ENCODE data around the gene SLC25A42. TPM values are rescaled to one million over a fixed set of nuclear protein-coding genes. Genes with fewer than 3 reads are reported as not detected.

SLC25A42 gene
- total and polyA plus RNA-seq, 2 of the 13 experiments (the other 11 are each of a cell fraction or from before 2014, with no cell fraction given): 12.8 to 18.3 TPM

DNA sequence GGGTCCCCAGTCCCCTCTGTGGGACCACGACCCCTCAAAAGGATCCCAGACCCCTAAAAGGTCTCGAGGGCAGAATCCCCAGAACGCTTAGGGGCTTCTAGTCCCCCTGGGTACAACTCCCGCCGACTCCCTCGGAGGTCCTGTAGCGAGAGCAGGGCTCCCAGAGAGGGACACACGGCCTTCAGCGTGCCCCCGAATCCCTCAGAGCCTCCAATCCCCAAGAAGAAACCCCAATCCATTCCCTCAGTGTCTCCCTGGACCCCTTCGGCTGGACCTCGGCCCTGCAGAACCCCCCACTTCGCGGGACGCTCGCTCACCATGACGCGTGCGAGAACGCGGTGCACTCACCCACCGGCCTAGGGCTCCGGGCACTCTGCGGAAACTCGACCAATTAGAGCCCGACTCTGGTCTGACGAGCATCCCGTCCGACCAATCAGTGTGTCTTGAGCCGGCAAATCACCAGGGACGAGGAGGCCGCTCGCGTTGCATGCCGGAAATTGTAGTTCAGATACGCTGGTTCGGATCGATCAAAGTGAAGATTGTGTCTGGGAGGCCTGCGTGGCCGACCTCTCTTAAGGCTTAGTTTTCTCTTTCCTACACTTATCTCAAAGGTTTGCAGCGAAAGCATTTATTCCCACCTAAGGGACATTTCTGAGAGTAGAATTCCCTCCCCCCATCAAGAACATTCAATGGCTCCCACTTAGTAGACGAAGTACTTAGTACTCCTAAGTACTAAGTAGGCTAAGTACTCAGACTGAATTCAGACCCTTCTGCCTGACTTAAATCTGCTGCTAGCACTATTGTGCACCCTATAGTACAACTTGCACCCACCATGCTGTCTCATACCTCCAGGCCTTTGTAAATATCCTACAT lies 74.6 kb downstream of the SLC25A42 start, which contains the start of gene TMEM161A (continued):
- TF ChIP-seq ZNF136 (CRISPR knock-in tag; IDR thresholded peaks at IDR 0.05; ENCODE audit: low read depth) (no peak), BCL6 (CRISPR knock-in tag; IDR thresholded peaks at IDR 0.05) (no peak), ZNF33A (CRISPR knock-in tag; IDR thresholded peaks at IDR 0.05; ENCODE audit: borderline replicate concordance) (no peak), RBAK (CRISPR knock-in tag; IDR thresholded peaks at IDR 0.05) (no peak), NR2F1 (CRISPR knock-in tag; IDR thresholded peaks at IDR 0.05) (no peak), SUZ12 (IDR thresholded peaks at IDR 0.05; ENCODE audit: low read depth, low read length) (peak; percentile 70), KDM5A (IDR thresholded peaks at IDR 0.05; ENCODE audit: borderline replicate concordance, low read length) (peak; percentile 32; the same call in 1 of the 2 replicates), ZNF17 (CRISPR knock-in tag; IDR thresholded peaks at IDR 0.05) (no peak), ZFP36L2 (CRISPR knock-in tag; IDR thresholded peaks at IDR 0.05) (no peak), ZNF24 (IDR thresholded peaks at IDR 0.05) (no peak), ZNF703 (CRISPR knock-in tag; IDR thresholded peaks at IDR 0.05; ENCODE audit: borderline replicate concordance) (no peak), NR0B2 (CRISPR knock-in tag; IDR thresholded peaks at IDR 0.05) (no peak), ZNF484 (CRISPR knock-in tag; IDR thresholded peaks at IDR 0.05; ENCODE audit: borderline replicate concordance, low read depth) (no peak), SMARCE1 (IDR thresholded peaks at IDR 0.05; ENCODE audit: borderline replicate concordance) (no peak), ZNF781 (CRISPR knock-in tag; IDR thresholded peaks at IDR 0.05; ENCODE audit: borderline replicate concordance, not compliant biosample characterization) (peak; percentile 73), PAXIP1 (CRISPR knock-in tag; conservative IDR thresholded peaks at IDR 0.05) (no peak; the same call in 1 of the 2 replicates), TFE3 (CRISPR knock-in tag; IDR thresholded peaks at IDR 0.05) (no peak), NFIC (IDR thresholded peaks at IDR 0.05; ENCODE audit: low read length) (no peak)
- TF ChIP-seq, protein P1, sequence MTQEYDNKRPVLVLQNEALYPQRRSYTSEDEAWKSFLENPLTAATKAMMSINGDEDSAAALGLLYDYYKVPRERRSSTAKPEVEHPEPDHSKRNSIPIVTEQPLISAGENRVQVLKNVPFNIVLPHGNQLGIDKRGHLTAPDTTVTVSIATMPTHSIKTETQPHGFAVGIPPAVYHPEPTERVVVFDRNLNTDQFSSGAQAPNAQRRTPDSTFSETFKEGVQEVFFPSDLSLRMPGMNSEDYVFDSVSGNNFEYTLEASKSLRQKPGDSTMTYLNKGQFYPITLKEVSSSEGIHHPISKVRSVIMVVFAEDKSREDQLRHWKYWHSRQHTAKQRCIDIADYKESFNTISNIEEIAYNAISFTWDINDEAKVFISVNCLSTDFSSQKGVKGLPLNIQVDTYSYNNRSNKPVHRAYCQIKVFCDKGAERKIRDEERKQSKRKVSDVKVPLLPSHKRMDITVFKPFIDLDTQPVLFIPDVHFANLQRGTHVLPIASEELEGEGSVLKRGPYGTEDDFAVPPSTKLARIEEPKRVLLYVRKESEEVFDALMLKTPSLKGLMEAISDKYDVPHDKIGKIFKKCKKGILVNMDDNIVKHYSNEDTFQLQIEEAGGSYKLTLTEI (CRISPR knock-in tag; conservative IDR thresholded peaks at IDR 0.05): no peak
- TF ChIP-seq, protein P2, sequence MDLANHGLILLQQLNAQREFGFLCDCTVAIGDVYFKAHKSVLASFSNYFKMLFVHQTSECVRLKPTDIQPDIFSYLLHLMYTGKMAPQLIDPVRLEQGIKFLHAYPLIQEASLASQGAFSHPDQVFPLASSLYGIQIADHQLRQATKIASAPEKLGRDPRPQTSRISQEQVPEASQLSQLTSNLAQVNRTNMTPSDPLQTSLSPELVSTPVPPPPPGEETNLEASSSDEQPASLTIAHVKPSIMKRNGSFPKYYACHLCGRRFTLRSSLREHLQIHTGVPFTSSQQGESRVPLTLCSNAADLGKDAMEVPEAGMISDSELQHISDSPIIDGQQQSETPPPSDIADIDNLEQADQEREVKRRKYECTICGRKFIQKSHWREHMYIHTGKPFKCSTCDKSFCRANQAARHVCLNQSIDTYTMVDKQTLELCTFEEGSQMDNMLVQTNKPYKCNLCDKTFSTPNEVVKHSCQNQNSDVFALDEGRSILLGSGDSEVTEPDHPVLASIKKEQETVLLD (CRISPR knock-in tag; IDR thresholded peaks at IDR 0.05; ENCODE audit: low read depth): no peak

All from HepG2 (cell line).